Panc1 (cell line): ENCODE data around the gene ALK.

ENCODE experiments used
- SIN3A ChIP-seq: IDR thresholded peaks from 2 replicates; pipeline ENCODE4 v1.6.1; 2012; ENCODE audit warnings: low read depth, mild to moderate bottlenecking, low read length, moderate library complexity, borderline replicate concordance; ENCODE audit not compliant: insufficient read depth
- TF ChIP-seq, protein P1 (sequence below): fragments of 450-650 bp; IDR thresholded peaks from 2 replicates; pipeline ENCODE4 v1.5.1; 2017; ENCODE audit warnings: mild to moderate bottlenecking

GRCh38 chr2:29182334-29182733 is 739.1 kb downstream of the ALK start:
- TF ChIP-seq SIN3A, result no peak
- TF ChIP-seq, protein P1, sequence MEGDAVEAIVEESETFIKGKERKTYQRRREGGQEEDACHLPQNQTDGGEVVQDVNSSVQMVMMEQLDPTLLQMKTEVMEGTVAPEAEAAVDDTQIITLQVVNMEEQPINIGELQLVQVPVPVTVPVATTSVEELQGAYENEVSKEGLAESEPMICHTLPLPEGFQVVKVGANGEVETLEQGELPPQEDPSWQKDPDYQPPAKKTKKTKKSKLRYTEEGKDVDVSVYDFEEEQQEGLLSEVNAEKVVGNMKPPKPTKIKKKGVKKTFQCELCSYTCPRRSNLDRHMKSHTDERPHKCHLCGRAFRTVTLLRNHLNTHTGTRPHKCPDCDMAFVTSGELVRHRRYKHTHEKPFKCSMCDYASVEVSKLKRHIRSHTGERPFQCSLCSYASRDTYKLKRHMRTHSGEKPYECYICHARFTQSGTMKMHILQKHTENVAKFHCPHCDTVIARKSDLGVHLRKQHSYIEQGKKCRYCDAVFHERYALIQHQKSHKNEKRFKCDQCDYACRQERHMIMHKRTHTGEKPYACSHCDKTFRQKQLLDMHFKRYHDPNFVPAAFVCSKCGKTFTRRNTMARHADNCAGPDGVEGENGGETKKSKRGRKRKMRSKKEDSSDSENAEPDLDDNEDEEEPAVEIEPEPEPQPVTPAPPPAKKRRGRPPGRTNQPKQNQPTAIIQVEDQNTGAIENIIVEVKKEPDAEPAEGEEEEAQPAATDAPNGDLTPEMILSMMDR, result no peak
